Calu3 (cell line): ENCODE data around the gene GRK1. TPM values are rescaled to one million over a fixed set of nuclear protein-coding genes. Genes with fewer than 3 reads are reported as not detected.

Experiments
- BruUV-seq: library from RNA; stranded (reverse); fragments of 400-500 nt; replicated peaks from 2 replicates; lab custom pipeline; 2021; lab: Mats Ljungman, UMichigan
- CTCF ChIA-PET: fragments of 300-600 bp; sonication (Branson Sonifier 250); formaldehyde crosslinking; loops from one replicate; lab custom pipeline; 2022; ENCODE audit warnings: antibody characterized with exemption; lab: Charles Lee
- DNase-seq: peaks from one replicate; pipeline ENCODE4 v3.0.0; 2022
- H3K27ac Mint-ChIP-seq: one replicate; pipeline ENCODE4 v1.8.0; 2022; ENCODE audit warnings: mixed read lengths; ENCODE audit not compliant: unreplicated experiment
- H3K27me3 Mint-ChIP-seq: one replicate; pipeline ENCODE4 v1.8.0; 2022; ENCODE audit warnings: mixed read lengths; ENCODE audit not compliant: unreplicated experiment
- H3K36me3 Mint-ChIP-seq: one replicate; pipeline ENCODE4 v1.8.0; 2022; ENCODE audit warnings: mild to moderate bottlenecking, moderate library complexity, mixed read lengths; ENCODE audit not compliant: insufficient read depth, unreplicated experiment
- H3K4me1 Mint-ChIP-seq: one replicate; pipeline ENCODE4 v1.8.0; 2022; ENCODE audit warnings: mild to moderate bottlenecking, low read depth, mixed read lengths; ENCODE audit not compliant: unreplicated experiment
- H3K4me3 Mint-ChIP-seq: one replicate; pipeline ENCODE4 v1.8.0; 2022; ENCODE audit warnings: mild to moderate bottlenecking, low read depth, moderate library complexity, mixed read lengths; ENCODE audit not compliant: unreplicated experiment
- H3K9me3 Mint-ChIP-seq: one replicate; pipeline ENCODE4 v1.8.0; 2022; ENCODE audit warnings: low read depth, mixed read lengths; ENCODE audit not compliant: unreplicated experiment
- CTCF ChIP-seq: fragments of 200-600 bp; IDR thresholded peaks from one replicate; pipeline ENCODE4 v1.8.0; 2022; ENCODE audit warnings: antibody characterized with exemption; ENCODE audit not compliant: unreplicated experiment
- intact Hi-C: fragments of 100-400 bp; cut with micrococcal nuclease; formaldehyde crosslinking; loops from one replicate; pipeline ENCODE4 v1.10.0; 2022; ENCODE audit not compliant: unreplicated experiment
- total RNA-seq: library from RNA; stranded (reverse); gene quantifications from 2 replicates; pipeline ENCODE4 v1.2.3, GENCODE V29; 2022

GRK1 gene
- total RNA-seq, 1 experiment from 2014 or later = not detected

GRCh38 chr13:113638173-113638746 lies 28.8 kb upstream of the GRK1 start:
- Mint-ChIP-seq H3K27me3 (no peaks in the 10 kb centered on the region), H3K36me3 (peaks cover 7% of the 10 kb centered on the region), H3K4me1 (no peaks in the 10 kb centered on the region), H3K9me3 (peaks cover 4% of the 10 kb centered on the region), H3K4me3 (no peak overlapping the region), H3K27ac (no peak overlapping the region)
- DNase-seq = no peak
- intact Hi-C loops = no loop called here
- CTCF ChIA-PET = no interaction called here
- TF ChIP-seq CTCF = no peak
- no TSS peak for BruUV-seq

GRCh38 chr13:113638806-113639205 lies 28.2 kb upstream of the GRK1 start:
- CTCF ChIA-PET = no interaction called here
- no peak overlapping the region for H3K4me3 Mint-ChIP-seq
- no peak for DNase-seq
- BruUV-seq = no TSS peak
- no peak overlapping the region for H3K27ac Mint-ChIP-seq
- H3K27me3 Mint-ChIP-seq = no peaks in the 10 kb centered on the region
- H3K4me1 Mint-ChIP-seq = no peaks in the 10 kb centered on the region
- peaks cover 7% of the 10 kb centered on the region for H3K36me3 Mint-ChIP-seq
- TF ChIP-seq CTCF = no peak
- intact Hi-C loops = no loop called here
- H3K9me3 Mint-ChIP-seq = peaks cover 4% of the 10 kb centered on the region

GRCh38 chr13:113639616-113640262 lies 27.3 kb upstream of the GRK1 start:
- Mint-ChIP-seq H3K4me1 (no peaks in the 10 kb centered on the region), H3K27me3 (no peaks in the 10 kb centered on the region), H3K27ac (no peak overlapping the region), H3K36me3 (peaks cover 7% of the 10 kb centered on the region), H3K4me3 (no peak overlapping the region), H3K9me3 (peaks cover 4% of the 10 kb centered on the region)
- no peak for TF ChIP-seq CTCF
- DNase-seq = no peak
- intact Hi-C loops = no loop called here
- CTCF ChIA-PET = no interaction called here
- BruUV-seq = no TSS peak

GRCh38 chr13:113641426-113641825 lies 25.6 kb upstream of the GRK1 start:
- Mint-ChIP-seq H3K4me3 (no peak overlapping the region), H3K36me3 (peaks cover 7% of the 10 kb centered on the region), H3K9me3 (peaks cover 6% of the 10 kb centered on the region), H3K27ac (no peak overlapping the region), H3K4me1 (no peaks in the 10 kb centered on the region), H3K27me3 (no peaks in the 10 kb centered on the region)
- no peak for TF ChIP-seq CTCF
- BruUV-seq = no TSS peak
- intact Hi-C loops = no loop called here
- DNase-seq = no peak
- CTCF ChIA-PET = no interaction called here
